Stimulated activated CD4-positive, alpha-beta T cell treated with anti-CD3 and anti-CD28 coated beads, Interleukin-2, amount 100 ng/mL, for 48 hours (primary cell): ENCODE measurements around the gene CPXM2.

Experiments
- DNase-seq, 2 donors: peaks; one replicate each; pipeline ENCODE4 v3.0.0-alpha.2; 2020

Gene CPXM2

GRCh38 chr10:123726381-123726780 is 165.2 kb downstream of the CPXM2 start:
- no peak for DNase-seq

- no peak for DNase-seq
Observed at GRCh38 chr10:123724747-123725146, 166.9 kb downstream of the CPXM2 start.

DNA sequence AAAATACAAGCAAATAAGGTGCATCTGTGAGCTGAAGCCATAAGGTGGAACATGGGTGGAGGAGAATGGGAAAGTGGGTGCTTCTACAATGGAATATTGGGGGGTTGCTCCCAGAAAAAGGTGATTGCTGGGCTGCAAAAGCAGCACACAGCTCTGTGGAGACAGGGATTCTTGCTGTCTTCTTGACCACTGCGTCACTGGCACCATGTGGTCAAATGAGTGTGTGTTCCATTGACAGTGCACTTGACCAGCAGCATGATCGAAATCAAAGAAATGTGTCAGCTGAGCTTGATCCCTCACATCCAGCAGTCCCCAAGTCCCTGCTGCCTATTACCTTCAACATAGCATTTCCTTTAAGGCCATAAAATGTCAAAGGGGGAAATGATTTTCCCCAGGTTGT is 169.3 kb downstream of the CPXM2 start:
- DNase-seq, result no peak

GRCh38 chr10:123721441-123722049 is 170.1 kb downstream of the CPXM2 start:
- DNase-seq, result no peak

DNA sequence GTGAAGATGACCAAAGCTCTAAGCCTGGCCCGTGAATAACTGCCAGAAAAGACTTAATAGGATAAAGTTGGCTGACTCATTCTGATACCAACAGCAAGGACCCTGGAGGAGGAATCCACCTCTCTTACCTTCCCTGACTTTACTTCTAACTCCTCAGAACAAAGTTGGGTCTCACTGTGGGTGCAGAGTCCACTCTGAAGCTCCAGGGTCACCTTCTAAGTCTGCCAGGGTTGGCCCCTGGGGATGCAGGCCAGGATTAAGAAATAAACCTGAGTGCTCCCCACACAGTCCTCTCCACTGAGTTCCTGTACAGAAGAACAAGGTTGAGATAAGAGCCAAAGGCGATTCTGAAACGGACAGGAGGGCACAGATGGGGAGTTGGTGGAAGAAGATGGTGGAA is 171.1 kb downstream of the CPXM2 start:
- no peak for DNase-seq

- DNase-seq, result no peak
Observed at GRCh38 chr10:123718544-123719060, 173.0 kb downstream of the CPXM2 start.

DNA sequence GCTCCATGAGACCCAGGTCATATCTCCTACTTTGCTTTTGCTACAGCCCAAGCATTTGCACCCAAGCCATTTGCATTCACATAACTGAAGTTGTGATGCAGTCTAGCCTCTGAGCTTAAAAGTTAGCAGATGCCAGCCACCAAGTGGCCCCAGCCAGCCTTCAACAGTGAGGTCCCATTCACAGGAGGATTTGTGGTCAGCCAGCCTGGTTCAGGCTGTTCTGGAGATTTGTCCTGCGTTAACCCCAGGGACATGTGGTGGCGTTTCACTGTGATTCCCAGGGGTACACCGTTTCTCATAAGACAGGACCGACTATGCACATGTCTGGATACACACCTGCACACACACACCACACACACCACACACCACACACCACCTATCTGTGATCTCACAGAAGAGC is 174.3 kb downstream of the CPXM2 start:
- no peak for DNase-seq

DNA sequence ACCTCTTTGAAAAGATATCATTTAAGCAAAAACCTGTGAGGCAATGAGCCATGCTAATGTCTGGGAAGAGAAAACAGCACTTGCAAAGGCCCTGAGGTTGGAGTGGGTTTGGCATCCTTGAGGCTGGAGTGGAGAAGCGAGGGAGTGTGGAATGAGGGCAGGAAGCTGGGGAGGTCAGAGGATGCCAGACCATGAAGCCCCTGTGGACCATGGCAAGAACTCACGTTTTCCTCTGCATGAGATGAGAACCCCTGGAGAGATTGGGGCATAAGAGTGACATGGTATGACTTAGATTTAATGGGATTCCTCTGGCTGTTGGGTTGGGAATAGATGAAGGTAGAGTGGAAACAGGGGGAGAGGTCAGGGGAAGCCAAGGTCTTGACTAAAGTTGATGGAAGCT is 176.1 kb downstream of the CPXM2 start:
- no peak for DNase-seq

DNA sequence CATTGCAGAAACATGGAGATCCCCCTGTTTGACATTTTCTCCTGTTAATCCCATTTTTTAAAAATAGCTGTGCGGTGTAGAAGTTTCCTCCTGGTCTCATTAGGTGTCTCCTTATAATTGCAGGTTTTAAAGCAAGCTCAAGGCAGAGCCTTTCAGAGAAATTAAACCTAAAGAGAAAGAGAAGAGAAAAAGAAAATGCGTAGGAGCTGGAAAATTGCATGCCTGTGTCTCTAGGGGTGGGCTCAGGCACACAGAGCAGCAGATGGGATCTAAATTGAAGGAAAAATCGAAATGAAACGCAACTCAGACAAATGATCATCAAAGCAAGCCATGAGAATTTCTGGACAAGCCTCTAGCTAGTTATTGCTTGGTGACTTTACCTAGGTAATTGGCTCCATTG is 185.4 kb downstream of the CPXM2 start:
- no peak for DNase-seq

- no peak for DNase-seq
Observed at GRCh38 chr10:123704812-123705211, 186.8 kb downstream of the CPXM2 start.

DNA sequence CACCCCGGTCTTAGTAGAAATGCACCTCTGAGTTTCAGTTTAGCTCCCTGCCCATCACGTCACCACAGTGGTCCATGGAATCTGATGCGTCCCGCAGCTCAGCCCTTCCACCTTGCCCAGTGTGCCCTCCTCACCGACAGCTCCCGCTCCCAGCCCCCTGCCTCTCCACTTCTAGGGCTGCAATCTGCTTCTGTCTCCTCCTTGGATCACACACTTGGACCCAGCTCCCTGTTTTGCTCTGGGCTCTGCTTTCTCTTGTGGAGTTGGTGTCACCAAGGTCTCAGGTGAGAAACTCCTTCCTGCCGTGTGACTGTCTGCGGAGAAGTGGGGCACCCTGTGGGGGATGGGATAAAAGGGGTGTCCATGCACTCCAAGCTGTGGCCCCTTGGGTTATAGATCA is 187.5 kb downstream of the CPXM2 start:
- no peak for DNase-seq

GRCh38 chr10:123703195-123703790 is 188.3 kb downstream of the CPXM2 start:
- DNase-seq, result no peak
